ENCODE measurements around the gene BCAP31. TPM values are rescaled to one million over a fixed set of nuclear protein-coding genes. Genes with fewer than 3 reads are reported as not detected.

BCAP31 gene
- total RNA-seq = 100 to 1,000 TPM; 170 to 228 (median 185) TPM

GRCh38 chrX:153724252-153725038 is at the start of gene BCAP31, which contains the start of gene ABCD1:
BCAP31 (minus strand) TSS chrX:153724387; CDS start chrX:153723244, 1,143 bp downstream.
ABCD1 (plus strand) TSS chrX:153724856; CDS start chrX:153725267, 411 bp downstream.
- peak; percentile 83 to 86 for DNase-seq
- peak within 1 kb of the TSS; percentile 35 to 53 (median 52) for H3K4me3 ChIP-seq (replicated peaks in 1 of 3)
- no peaks in the 10 kb centered on the region for H3K27me3 ChIP-seq
- H3K4me1 ChIP-seq = peaks cover 25 to 51% of the 10 kb centered on the region in 2 donors
- peaks cover 0 to 8% of the 10 kb centered on the region in 2 donors for H3K36me3 ChIP-seq
- intact Hi-C loops (cut with DNase I) = no loop called here
- no CpG with 5 or more reads among the region's 88 CpGs for WGBS, 2 donors
- no peaks in the 10 kb centered on the region for H3K9me3 ChIP-seq
- H3K27ac ChIP-seq = peak within 1 kb of the TSS; percentile 77 to 84 (median 83)
- TF ChIP-seq POLR2A (IDR thresholded peaks at IDR 0.05) (peak; percentile 48 to 73), CTCF (IDR thresholded peaks at IDR 0.05) (no peak)

- no peaks in the 10 kb centered on the region for H3K36me3 ChIP-seq
- no peaks in the 10 kb centered on the region for H3K9me3 ChIP-seq
- H3K27me3 ChIP-seq = no peaks in the 10 kb centered on the region
- no peak overlapping the region for H3K4me3 ChIP-seq (replicated peaks in 1 of 3)
- DNase-seq = no peak
- no peak overlapping the region for H3K27ac ChIP-seq
- 88% methylated on average over 5 of the region's 23 CpGs; no CpG with 5 or more reads in 1 of the 2 donors for WGBS, 2 donors
- intact Hi-C loops (cut with DNase I) = no loop called here
- no peaks in the 10 kb centered on the region for H3K4me1 ChIP-seq
- TF ChIP-seq POLR2A (IDR thresholded peaks at IDR 0.05) = no peak
- TF ChIP-seq CTCF (IDR thresholded peaks at IDR 0.05) = no peak
These were observed 49.0 kb upstream of the BCAP31 start for GRCh38 chrX:153773218-153773611.

GRCh38 chrX:153772316-153773217 is 48.4 kb upstream of the BCAP31 start:
- Histone ChIP-seq H3K4me1 (no peaks in the 10 kb centered on the region), H3K9me3 (no peaks in the 10 kb centered on the region), H3K4me3 (replicated peaks in 1 of 3) (no peak overlapping the region), H3K36me3 (no peaks in the 10 kb centered on the region), H3K27ac (no peak overlapping the region), H3K27me3 (no peaks in the 10 kb centered on the region)
- DNase-seq = no peak
- intact Hi-C loops (cut with DNase I) = no loop called here
- 79 to 87% methylated on average over 7 of the region's 21 CpGs for WGBS, 2 donors
- TF ChIP-seq CTCF (IDR thresholded peaks at IDR 0.05) = no peak
- no peak for TF ChIP-seq POLR2A (IDR thresholded peaks at IDR 0.05)

- no peak for TF ChIP-seq CTCF (IDR thresholded peaks at IDR 0.05)
- no peak for DNase-seq
- Histone ChIP-seq H3K36me3 (no peaks in the 10 kb centered on the region), H3K4me1 (no peaks in the 10 kb centered on the region), H3K9me3 (no peaks in the 10 kb centered on the region), H3K27ac (no peak overlapping the region), H3K27me3 (no peaks in the 10 kb centered on the region), H3K4me3 (replicated peaks in 1 of 3) (no peak overlapping the region)
- intact Hi-C loops (cut with DNase I) = no loop called here
- 100% methylated on average over 4 of the region's 37 CpGs; no CpG with 5 or more reads in 1 of the 2 donors for WGBS, 2 donors
These were observed 47.5 kb upstream of the BCAP31 start for GRCh38 chrX:153771415-153772315.

Measured in thyroid gland (tissue), 4 donors.